Endothelial cell of umbilical vein (primary cell): ENCODE measurements around the gene CTBP1. TPM values are rescaled to one million over a fixed set of nuclear protein-coding genes. Genes with fewer than 3 reads are reported as not detected.
"Not testable (repeated sequence)": the region's sequence is repeated elsewhere in the genome, so short reads cannot be mapped to it uniquely, and the experiment has no call there.

Experiments
- BruUV-seq: library from RNA; stranded (reverse); fragments of 400-500 nt; replicated peaks from 2 replicates; lab custom pipeline; 2021; lab: Mats Ljungman, UMichigan
- CTCF ChIA-PET: fragments of 300-600, 350-600 bp; sonication (Branson Sonifier 250); formaldehyde crosslinking; loops from one replicate; lab custom pipeline; 2021; ENCODE audit warnings: antibody characterized with exemption, inconsistent platforms; lab: Charles Lee
- POLR2A ChIA-PET: fragments of 300-600, 350-600 bp; sonication (Branson Sonifier 250); formaldehyde crosslinking; loops from one replicate; lab custom pipeline; 2021; ENCODE audit warnings: antibody characterized with exemption, inconsistent platforms; lab: Charles Lee
- DNase-seq: peaks from one replicate; pipeline ENCODE4 v3.0.0-alpha.2; 2011; ENCODE audit warnings: low read depth, low spot score
- FAIRE-seq: peaks from 2 replicates; lab custom pipeline; 2011; peaks lifted over from hg19 to GRCh38; lab: Jason Lieb, UNC
- H2AFZ ChIP-seq: 2 replicates; pipeline ENCODE4 v1.6.0; 2012; ENCODE audit warnings: low read depth, low read length, control low read depth, inconsistent platforms
- H3K27ac ChIP-seq: 2 replicates; pipeline ENCODE4 v1.5.1; 2011; ENCODE audit warnings: low read depth, mild to moderate bottlenecking, control low read depth, low read length, moderate library complexity; ENCODE audit not compliant: insufficient read depth
- H3K27me3 ChIP-seq, 2 experiments: 2 replicates each; pipeline versions ENCODE4 v1.6.0 to v1.6.1; 2011; ENCODE audit warnings: low read length in 2 of 2, mixed read lengths in 1 of 2; ENCODE audit not compliant: control insufficient read depth in 2 of 2, insufficient read depth in 2 of 2
- H3K36me3 ChIP-seq, 2 experiments: 2 replicates in 1 of 2; 3 replicates in 1 of 2; pipeline ENCODE4 v1.5.1; 2011; ENCODE audit warnings: low read length in 2 of 2, mild to moderate bottlenecking in 1 of 2, moderate library complexity in 1 of 2; ENCODE audit not compliant: control insufficient read depth in 2 of 2, insufficient read depth in 2 of 2; ENCODE audit errors: extremely low read depth in 1 of 2
- H3K4me1 ChIP-seq: 3 replicates; pipeline ENCODE4 v1.5.1; 2011; ENCODE audit warnings: mild to moderate bottlenecking, low read length; ENCODE audit not compliant: control insufficient read depth, insufficient read depth; ENCODE audit errors: extremely low read depth
- H3K4me2 ChIP-seq: 2 replicates; pipeline ENCODE4 v1.6.1; 2011; ENCODE audit warnings: low read length, control low read depth, mixed read lengths; ENCODE audit not compliant: insufficient read depth
- H3K4me3 ChIP-seq, 3 experiments: fragments of 200-600 bp in 1 of 3; sonication (generic), shearing (Covaris generic) in 1 of 3; replicated peaks in 1 of 3; 2 replicates each; pipeline ENCODE4 v1.5.1; 2011 to 2016; ENCODE audit warnings: control low read depth in 3 of 3, low read length in 3 of 3, mild to moderate bottlenecking in 2 of 3, inconsistent platforms in 1 of 3, low read depth in 1 of 3, moderate library complexity in 1 of 3; ENCODE audit not compliant: insufficient read depth in 1 of 3
- H3K79me2 ChIP-seq: 2 replicates; pipeline ENCODE4 v1.6.0; 2012; ENCODE audit warnings: low read length, inconsistent platforms; ENCODE audit not compliant: control insufficient read depth, insufficient read depth
- H3K9ac ChIP-seq: replicated peaks from 2 replicates; pipeline ENCODE3; 2011; ENCODE audit warnings: low read length, control low read depth; ENCODE audit not compliant: insufficient read depth; ENCODE audit errors: extremely low read depth
- H3K9me1 ChIP-seq: replicated peaks from 3 replicates; pipeline ENCODE4 v1.6.0; 2011; ENCODE audit warnings: mild to moderate bottlenecking, low read length; ENCODE audit not compliant: control insufficient read depth, insufficient read depth; ENCODE audit errors: extremely low read depth
- H3K9me3 ChIP-seq: replicated peaks from 2 replicates; pipeline ENCODE4 v1.5.1; 2012; ENCODE audit warnings: low read length, inconsistent platforms; ENCODE audit not compliant: control insufficient read depth, insufficient read depth
- H4K20me1 ChIP-seq: replicated peaks from 2 replicates; pipeline ENCODE3; 2011; ENCODE audit warnings: mild to moderate bottlenecking, low read length; ENCODE audit not compliant: control insufficient read depth, insufficient read depth; ENCODE audit errors: extremely low read depth
- EZH2 ChIP-seq: IDR thresholded peaks from 2 replicates; pipeline ENCODE4 v1.6.1; 2012; ENCODE audit warnings: borderline replicate concordance, low read depth, mild to moderate bottlenecking, moderate library complexity, low read length, inconsistent platforms; ENCODE audit not compliant: severe bottlenecking
- FOS ChIP-seq: IDR thresholded peaks from 2 replicates; pipeline ENCODE4 v1.6.1; 2011; ENCODE audit warnings: mild to moderate bottlenecking, low read length, moderate library complexity, borderline replicate concordance; ENCODE audit not compliant: insufficient read depth
- GATA2 ChIP-seq: IDR thresholded peaks from 2 replicates; pipeline ENCODE4 v1.7.0; 2011; ENCODE audit warnings: low read depth, mild to moderate bottlenecking, moderate library complexity, mixed read lengths, low read length; ENCODE audit not compliant: insufficient read length, insufficient read depth
- JUN ChIP-seq: IDR thresholded peaks from 2 replicates; pipeline ENCODE4 v1.6.1; 2011; ENCODE audit warnings: borderline replicate concordance, low read depth; ENCODE audit not compliant: insufficient read length, insufficient read depth
- MYC ChIP-seq: IDR thresholded peaks from one replicate; pipeline ENCODE4 v1.6.1; 2011; ENCODE audit warnings: mild to moderate bottlenecking, low read depth, low read length
- POLR2A ChIP-seq: IDR thresholded peaks from 2 replicates; pipeline ENCODE4 v1.6.1; 2012; ENCODE audit warnings: low read depth, mild to moderate bottlenecking, control low read depth, low read length
- POLR2AphosphoS5 ChIP-seq: IDR thresholded peaks from 2 replicates; pipeline ENCODE4 v1.6.1; 2012; ENCODE audit warnings: low read depth, mild to moderate bottlenecking, control low read depth, low read length, moderate library complexity; ENCODE audit not compliant: insufficient read depth
- dilution Hi-C: fragments of 300-500 bp; cut with MboI; formaldehyde crosslinking; loops from one replicate; pipeline ENCODE4 v1.15.0; 2019; ENCODE audit warnings: low sequenced_read_pairs; ENCODE audit not compliant: extremely low pct_ligation_motif_present
- intact Hi-C: fragments of 100-400 bp; cut with micrococcal nuclease; formaldehyde crosslinking; loops from one replicate; pipeline ENCODE4 v1.10.0; 2022
- polyA plus RNA-seq, 4 experiments: library from polyadenylated mRNA; depleted of rRNA in 3 of 4; stranded (reverse) in 3 of 4; unstranded in 1 of 4; fragments of >200 nt; gene quantifications; 2 replicates each; pipeline versions ENCODE4 v1.2.1 to v1.2.3, GENCODE V29; 2011 to 2012; ENCODE audit warnings: missing spikeins in 1 of 4
- total RNA-seq: library from RNA; stranded (reverse); gene quantifications from 2 replicates; pipeline ENCODE4 v1.2.3, GENCODE V29; 2021
- TF ChIP-seq, protein P1 (sequence below), 2 donors: IDR thresholded peaks; 1 replicate in 1 of 2; 2 replicates in 1 of 2; pipeline ENCODE4 v1.5.1; 2011; ENCODE audit warnings: low read length in 2 of 2, mild to moderate bottlenecking in 2 of 2, moderate library complexity in 2 of 2, control low read depth in 1 of 2, inconsistent platforms in 1 of 2, low read depth in 1 of 2; ENCODE audit not compliant: insufficient read depth in 1 of 2; ENCODE audit errors: extremely low read depth in 1 of 2

CTBP1 gene
- total and polyA plus RNA-seq, 2 donors (not counting 3 experiments of a cell fraction or from before 2014, with no cell fraction given), result 165 to 167 TPM

DNA sequence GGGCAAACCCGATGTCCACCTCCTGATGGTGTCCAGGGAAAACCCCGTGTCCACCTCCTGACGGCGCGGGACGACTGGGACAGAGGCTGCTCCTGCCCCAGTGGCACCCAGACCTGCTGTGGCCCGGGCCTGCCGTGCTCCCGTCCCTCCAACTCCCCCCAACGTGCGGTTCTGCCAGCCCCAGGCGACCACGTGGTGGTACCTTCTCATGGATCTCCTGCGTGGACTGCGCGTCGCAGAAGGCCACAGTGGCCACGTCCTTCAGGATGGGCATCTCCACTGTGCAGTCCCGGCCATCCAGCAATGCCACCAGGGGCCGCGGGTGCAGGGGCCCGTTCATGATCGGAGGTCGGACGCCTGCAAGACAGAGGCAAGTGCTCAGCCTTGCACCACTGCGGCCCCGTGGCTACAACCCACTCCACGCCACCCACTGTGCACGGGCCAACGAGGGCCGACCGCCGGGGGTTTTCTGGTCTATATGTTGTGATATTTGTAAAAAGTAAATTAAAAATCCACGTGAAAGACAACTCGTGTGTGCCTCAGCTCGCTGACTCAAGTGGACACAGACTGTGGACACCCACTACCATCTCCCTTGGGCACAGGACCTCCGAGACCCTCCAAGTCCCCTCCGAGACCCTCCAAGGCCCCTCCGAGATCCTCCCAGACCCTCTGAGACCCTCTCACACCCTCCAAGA lies 10.8 kb downstream of the CTBP1 start:
- CTCF ChIA-PET, result no interaction called here
- dilution Hi-C loops (no loop called here), intact Hi-C loops (loop anchor here (5.0 kb wide), 1 partner anchor 69 kb away; no protein-coding TSS in a partner anchor)
- BruUV-seq, result no TSS peak
- DNase-seq, result no peak
- no peak overlapping the region for H2AFZ ChIP-seq
- no peaks in the 10 kb centered on the region for H3K9me3 ChIP-seq
- no peaks in the 10 kb centered on the region for H4K20me1 ChIP-seq
- H3K27me3 ChIP-seq, result no peaks in the 10 kb centered on the region
- peaks cover 3 to 44% of the 10 kb centered on the region in 2 experiments for H3K36me3 ChIP-seq
- TF ChIP-seq, protein P1, sequence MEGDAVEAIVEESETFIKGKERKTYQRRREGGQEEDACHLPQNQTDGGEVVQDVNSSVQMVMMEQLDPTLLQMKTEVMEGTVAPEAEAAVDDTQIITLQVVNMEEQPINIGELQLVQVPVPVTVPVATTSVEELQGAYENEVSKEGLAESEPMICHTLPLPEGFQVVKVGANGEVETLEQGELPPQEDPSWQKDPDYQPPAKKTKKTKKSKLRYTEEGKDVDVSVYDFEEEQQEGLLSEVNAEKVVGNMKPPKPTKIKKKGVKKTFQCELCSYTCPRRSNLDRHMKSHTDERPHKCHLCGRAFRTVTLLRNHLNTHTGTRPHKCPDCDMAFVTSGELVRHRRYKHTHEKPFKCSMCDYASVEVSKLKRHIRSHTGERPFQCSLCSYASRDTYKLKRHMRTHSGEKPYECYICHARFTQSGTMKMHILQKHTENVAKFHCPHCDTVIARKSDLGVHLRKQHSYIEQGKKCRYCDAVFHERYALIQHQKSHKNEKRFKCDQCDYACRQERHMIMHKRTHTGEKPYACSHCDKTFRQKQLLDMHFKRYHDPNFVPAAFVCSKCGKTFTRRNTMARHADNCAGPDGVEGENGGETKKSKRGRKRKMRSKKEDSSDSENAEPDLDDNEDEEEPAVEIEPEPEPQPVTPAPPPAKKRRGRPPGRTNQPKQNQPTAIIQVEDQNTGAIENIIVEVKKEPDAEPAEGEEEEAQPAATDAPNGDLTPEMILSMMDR (IDR thresholded peaks at IDR 0.05; ENCODE audit: extremely low read depth in 1 of 2, insufficient read depth in 1 of 2, low read depth in 1 of 2, low read length in 2 of 2), result no peak
- TF ChIP-seq POLR2AphosphoS5 (no peak), POLR2A (no peak), FOS (no peak), JUN (no peak), MYC (no peak), GATA2 (no peak), EZH2 (no peak)
- no peak overlapping the region for H3K4me3 ChIP-seq
- peaks cover 18% of the 10 kb centered on the region for H3K4me1 ChIP-seq
- no peak overlapping the region for H3K27ac ChIP-seq
- peaks cover 44% of the 10 kb centered on the region for H3K79me2 ChIP-seq
- no peak overlapping the region for H3K4me2 ChIP-seq
- no peak overlapping the region for H3K9ac ChIP-seq
- no peaks in the 10 kb centered on the region for H3K9me1 ChIP-seq
- no peak for FAIRE-seq
- POLR2A ChIA-PET, result interaction anchor here (1.0 kb wide), 1 partner anchor 9 kb away, joined by 5 read pairs; no protein-coding TSS in a partner anchor

DNA sequence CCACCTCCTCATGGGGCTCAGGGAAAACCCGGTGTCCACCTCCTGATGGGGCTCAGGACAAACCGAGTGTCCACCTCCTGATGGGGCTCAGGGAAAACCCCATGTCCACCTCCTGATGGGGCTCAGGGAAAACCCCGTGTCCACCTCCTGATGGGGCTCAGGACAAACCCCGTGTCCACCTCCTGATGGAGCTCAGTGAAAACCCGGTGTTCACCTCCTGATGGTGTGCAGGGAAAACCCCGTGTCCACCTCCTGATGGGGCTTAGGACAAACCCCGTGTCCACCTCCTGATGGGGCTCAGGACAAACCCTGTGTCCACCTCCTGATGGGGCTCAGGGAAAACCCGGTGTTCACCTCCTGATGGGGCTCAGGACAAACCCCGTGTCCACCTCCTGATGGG lies 11.7 kb downstream of the CTBP1 start:
- DNase-seq, H3K9me1 ChIP-seq, CTCF ChIA-PET, BruUV-seq, H2AFZ ChIP-seq, POLR2A ChIA-PET, H4K20me1 ChIP-seq, H3K9me3 ChIP-seq, H3K9ac ChIP-seq, H3K4me2 ChIP-seq, FAIRE-seq, H3K4me3 ChIP-seq, H3K27me3 ChIP-seq, dilution Hi-C loops, H3K27ac ChIP-seq: not testable (repeated sequence)
- peaks cover 3 to 44% of the 10 kb centered on the region in 2 experiments for H3K36me3 ChIP-seq
- intact Hi-C loops, result loop anchor here (5.0 kb wide), 1 partner anchor 70 kb away; no protein-coding TSS in a partner anchor
- peaks cover 22% of the 10 kb centered on the region for H3K4me1 ChIP-seq
- peaks cover 38% of the 10 kb centered on the region for H3K79me2 ChIP-seq

DNA sequence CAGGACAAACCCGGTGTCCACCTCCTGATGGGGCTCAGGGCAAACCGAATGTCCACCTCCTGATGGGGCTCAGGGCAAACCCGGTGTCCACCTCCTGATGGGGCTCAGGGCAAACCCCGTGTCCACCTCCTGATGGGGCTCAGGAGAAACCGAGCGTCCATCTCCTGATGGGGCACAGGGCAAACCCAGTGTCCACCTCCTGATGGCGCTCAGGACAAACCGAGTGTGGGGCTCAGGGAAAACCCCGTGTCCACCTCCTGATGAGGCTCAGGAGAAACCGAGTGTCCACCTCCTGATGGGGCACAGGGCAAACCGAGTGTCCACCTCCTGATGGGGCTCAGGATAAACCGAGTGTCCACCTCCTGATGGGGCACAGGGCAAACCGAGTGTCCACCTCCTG lies 12.1 kb downstream of the CTBP1 start:
- DNase-seq, H3K4me2 ChIP-seq, H3K4me3 ChIP-seq, POLR2A ChIA-PET, H3K9me3 ChIP-seq, H4K20me1 ChIP-seq, FAIRE-seq, H3K9me1 ChIP-seq, CTCF ChIA-PET, H3K27me3 ChIP-seq, H3K9ac ChIP-seq, dilution Hi-C loops, BruUV-seq, H2AFZ ChIP-seq, H3K27ac ChIP-seq: not testable (repeated sequence)
- intact Hi-C loops, result loop anchor here (5.0 kb wide), 1 partner anchor 70 kb away; no protein-coding TSS in a partner anchor
- Histone ChIP-seq H3K4me1 (peaks cover 22% of the 10 kb centered on the region), H3K36me3 (peaks cover 3 to 44% of the 10 kb centered on the region in 2 experiments), H3K79me2 (peaks cover 33% of the 10 kb centered on the region)
